Left cardiac atrium (tissue), 4 donors: ENCODE measurements around the gene SLC4A5. TPM values are rescaled to one million over a fixed set of nuclear protein-coding genes. Genes with fewer than 3 reads are reported as not detected.
"Not testable (repeated sequence)": the region's sequence is repeated elsewhere in the genome, so short reads cannot be mapped to it uniquely, and the experiment has no call there.

Source experiments
- ATAC-seq, 2 donors: fragments of 200-7000 bp; cut with Tn5 transposase; one replicate each; pipeline ENCODE4 v1.9.1; 2020; ENCODE audit warnings: mild to moderate bottlenecking in 2 of 2, moderate library complexity in 2 of 2
- DNase-seq: peaks from one replicate; pipeline ENCODE4 v3.0.0-alpha.2; 2020
- intact Hi-C, 2 donors: fragments of 100-400 bp; cut with DNase I; formaldehyde crosslinking; loops; one replicate each; pipeline versions ENCODE4 v1.14.1 to v1.15.1; 2022 to 2023
- total RNA-seq, 2 donors: library from RNA; stranded (reverse); fragmentation: NEBNext Ultra II Directional; extraction: Animal tissue kit (Norgen Biotek cat#: 25700); gene quantifications; one replicate each; pipeline ENCODE4 v1.2.1, GENCODE V29; 2021
- donor health status: DM: no; HTN: yes; CAD: no.
- donor health status: DM: no; HTN: yes; CAD: no; lungs with severe emphysema.
- donor health status: DM: yes; HTN: yes; CAD: no.
- donor health status: Dilated cardiomyopathy.

Gene SLC4A5
- total RNA-seq, 2 donors from 2014 or later: 1.2 to 1.7 TPM

- intact Hi-C loops: no loop called here
- DNase-seq (no peak), ATAC-seq (no peak)
Measured at GRCh38 chr2:74371421-74371820, 28.2 kb upstream of the SLC4A5 start.

- intact Hi-C loops: no loop called here
Measured at GRCh38 chr2:74369976-74370375, 26.8 kb upstream of the SLC4A5 start.

GRCh38 chr2:74368499-74368898, 25.3 kb upstream of the SLC4A5 start:
- intact Hi-C loops: no loop called here
- ATAC-seq (no peak), DNase-seq (no peak)

More at GRCh38 chr2:74369976-74370375, 26.8 kb upstream of the SLC4A5 start:
- ATAC-seq (no peak), DNase-seq (no peak)

GRCh38 chr2:74367789-74368188, 24.6 kb upstream of the SLC4A5 start:
- intact Hi-C loops: no loop called here
- no peak for ATAC-seq

GRCh38 chr2:74366036-74366435, 22.8 kb upstream of the SLC4A5 start:
- DNase-seq (no peak), ATAC-seq (no peak)
- intact Hi-C loops: no loop called here

More at GRCh38 chr2:74367789-74368188, 24.6 kb upstream of the SLC4A5 start:
- DNase-seq: no peak

- intact Hi-C loops: no loop called here
- peak in 1 of 2 donors; percentile 36 for ATAC-seq
- DNase-seq: no peak
Measured at GRCh38 chr2:74364533-74365505, 21.6 kb upstream of the SLC4A5 start.

- no peak for ATAC-seq
- no peak for DNase-seq
- intact Hi-C loops: no loop called here
Measured at GRCh38 chr2:74361327-74361726, 18.1 kb upstream of the SLC4A5 start.

- ATAC-seq: no peak
- intact Hi-C loops: no loop called here
- no peak for DNase-seq
Measured at GRCh38 chr2:74357627-74358026, 14.4 kb upstream of the SLC4A5 start.

- no peak for ATAC-seq
- DNase-seq: no peak
- intact Hi-C loops: no loop called here
Measured at GRCh38 chr2:74349889-74350288, 6.7 kb upstream of the SLC4A5 start.

GRCh38 chr2:74347742-74348141, 4.5 kb upstream of the SLC4A5 start:
- DNase-seq (no peak), ATAC-seq (no peak)
- intact Hi-C loops: no loop called here

- ATAC-seq (no peak), DNase-seq (no peak)
- intact Hi-C loops: no loop called here
Measured at GRCh38 chr2:74347303-74347702, 4.1 kb upstream of the SLC4A5 start.

GRCh38 chr2:74345272-74345943, 2.2 kb upstream of the SLC4A5 start:
- intact Hi-C loops: no loop called here
- DNase-seq: no peak
- ATAC-seq: no peak

- DNase-seq, ATAC-seq: not testable (repeated sequence)
- intact Hi-C loops: loop anchor here in 1 of 2 donors (10.0 kb wide), 1 partner anchor 71 kb away; no protein-coding TSS in a partner anchor
Measured at GRCh38 chr2:74336227-74336626, 7.0 kb downstream of the SLC4A5 start.

- intact Hi-C loops: loop anchor here (2.0 to 10.0 kb wide), 2 partner anchors 70 to 84 kb away; no protein-coding TSS in a partner anchor
- DNase-seq: peak; percentile 74
Measured at GRCh38 chr2:74334931-74335333, 8.3 kb downstream of the SLC4A5 start.

GRCh38 chr2:74333896-74334586, 9.2 kb downstream of the SLC4A5 start:
- ATAC-seq (no peak), DNase-seq (no peak)
- intact Hi-C loops: loop anchor here (2.0 to 10.0 kb wide), 2 partner anchors 69 to 83 kb away; no protein-coding TSS in a partner anchor

More at GRCh38 chr2:74334931-74335333, 8.3 kb downstream of the SLC4A5 start:
- peak; percentile 83 to 86 for ATAC-seq

GRCh38 chr2:74333175-74333574, 10.0 kb downstream of the SLC4A5 start:
- no peak for ATAC-seq
- intact Hi-C loops: loop anchor here in 1 of 2 donors (10.0 kb wide), 1 partner anchor 68 kb away; no protein-coding TSS in a partner anchor

GRCh38 chr2:74332550-74333174, 10.6 kb downstream of the SLC4A5 start:
- ATAC-seq (peak in 1 of 2 donors; percentile 40), DNase-seq (no peak)
- intact Hi-C loops: loop anchor here in 1 of 2 donors (10.0 kb wide), 1 partner anchor 68 kb away; no protein-coding TSS in a partner anchor

More at GRCh38 chr2:74333175-74333574, 10.0 kb downstream of the SLC4A5 start:
- DNase-seq: no peak

- DNase-seq (no peak), ATAC-seq (no peak)
- intact Hi-C loops: loop anchor here in 1 of 2 donors (5.0 kb wide), 1 partner anchor 496 kb away; no protein-coding TSS in a partner anchor
Measured at GRCh38 chr2:74328573-74328972, 14.6 kb downstream of the SLC4A5 start.
